Naive thymus-derived CD8-positive, alpha-beta T cell (primary cell): Measurements from ENCODE around the gene VWA5B2. TPM values are rescaled to one million over a fixed set of nuclear protein-coding genes. Genes with fewer than 3 reads are reported as not detected.

Experiments
- ATAC-seq, 2 donors: fragments of 150-1000 bp; cut with Tn5 transposase in 1 of 2; sonication (Bioruptor Pico), chemical (Tn5 transposase) in 1 of 2; 1 replicate in 1 of 2; 2 replicates in 1 of 2; pipeline ENCODE4 v1.10.0; 2021; ENCODE audit warnings: mild to moderate bottlenecking in 2 of 2, moderate library complexity in 2 of 2
- POLR2A ChIA-PET: fragments of 350-600 bp; sonication (Branson Sonifier 250); formaldehyde crosslinking; loops from one replicate; lab custom pipeline; 2021; ENCODE audit warnings: antibody characterized with exemption; lab: Charles Lee
- DNase-seq, 10 donors: peaks; one replicate each; pipeline versions ENCODE4 v3.0.0 to v3.0.0-alpha.2; 2020 to 2022
- H3K27ac Mint-ChIP-seq, 10 donors: one replicate each; pipeline ENCODE4 v1.8.0; 2020 to 2022; ENCODE audit warnings: mild to moderate bottlenecking in 10 of 10, mixed read lengths in 10 of 10, moderate library complexity in 4 of 10, inconsistent platforms in 1 of 10
- H3K27me3 Mint-ChIP-seq, 5 donors: one replicate each; pipeline ENCODE4 v1.8.0; 2021 to 2022; ENCODE audit warnings: mixed read lengths in 5 of 5
- H3K36me3 Mint-ChIP-seq, 3 donors: one replicate each; pipeline ENCODE4 v1.8.0; 2020 to 2022; ENCODE audit warnings: mixed read lengths in 3 of 3, mild to moderate bottlenecking in 2 of 3, inconsistent platforms in 1 of 3
- H3K4me1 Mint-ChIP-seq, 4 donors: one replicate each; pipeline ENCODE4 v1.8.0; 2021 to 2022; ENCODE audit warnings: mixed read lengths in 4 of 4
- H3K4me3 Mint-ChIP-seq, 10 donors: one replicate each; pipeline ENCODE4 v1.8.0; 2020 to 2022; ENCODE audit warnings: mild to moderate bottlenecking in 10 of 10, mixed read lengths in 10 of 10, moderate library complexity in 6 of 10, inconsistent platforms in 1 of 10
- H3K9me3 Mint-ChIP-seq, 9 donors: one replicate each; pipeline ENCODE4 v1.8.0; 2020 to 2022; ENCODE audit warnings: mixed read lengths in 9 of 9, mild to moderate bottlenecking in 3 of 9, inconsistent platforms in 1 of 9, moderate library complexity in 1 of 9
- polyA plus RNA-seq, 3 donors: library from polyadenylated mRNA; unstranded; fragments of 300-500 nt; fragmentation: Illumina TruSeq; gene quantifications; one replicate each; pipeline ENCODE4 v1.2.3, GENCODE V29; 2021
- total RNA-seq, 8 experiments: library from RNA in 2 of 8; stranded (reverse) in 2 of 8; gene quantifications; one replicate each; pipeline ENCODE4 v1.2.3 and lab custom pipeline; 2021 to 2026

Gene VWA5B2
- total and polyA plus RNA-seq, 5 experiments from 2014 or later, result 0.12 to 0.41 (median 0.23) TPM; not detected in 2

- DNase-seq, result no peak
- no peak for ATAC-seq
- H3K27me3 Mint-ChIP-seq, result peaks cover 31 to 72% (median 45%) of the 10 kb centered on the region in 5 donors
- H3K4me3 Mint-ChIP-seq, result peak overlapping the region; percentile 59 to 92 (median 74)
- peaks cover 8 to 15% (median 11%) of the 10 kb centered on the region in 4 donors for H3K4me1 Mint-ChIP-seq
- H3K27ac Mint-ChIP-seq, result peak overlapping the region in 1 of 10 donors; percentile 72
- H3K9me3 Mint-ChIP-seq, result no peaks in the 10 kb centered on the region
- POLR2A ChIA-PET, result interaction anchor here (1.0 kb wide), 1 partner anchor 593 kb away, joined by 4 read pairs; the partner anchor contains the start of gene KLHL24
- H3K36me3 Mint-ChIP-seq, result peaks cover 0 to 2% (median 0%) of the 10 kb centered on the region in 3 donors
Observed at GRCh38 chr3:184228376-184229137, 828 bp upstream of the VWA5B2 start.

DNA sequence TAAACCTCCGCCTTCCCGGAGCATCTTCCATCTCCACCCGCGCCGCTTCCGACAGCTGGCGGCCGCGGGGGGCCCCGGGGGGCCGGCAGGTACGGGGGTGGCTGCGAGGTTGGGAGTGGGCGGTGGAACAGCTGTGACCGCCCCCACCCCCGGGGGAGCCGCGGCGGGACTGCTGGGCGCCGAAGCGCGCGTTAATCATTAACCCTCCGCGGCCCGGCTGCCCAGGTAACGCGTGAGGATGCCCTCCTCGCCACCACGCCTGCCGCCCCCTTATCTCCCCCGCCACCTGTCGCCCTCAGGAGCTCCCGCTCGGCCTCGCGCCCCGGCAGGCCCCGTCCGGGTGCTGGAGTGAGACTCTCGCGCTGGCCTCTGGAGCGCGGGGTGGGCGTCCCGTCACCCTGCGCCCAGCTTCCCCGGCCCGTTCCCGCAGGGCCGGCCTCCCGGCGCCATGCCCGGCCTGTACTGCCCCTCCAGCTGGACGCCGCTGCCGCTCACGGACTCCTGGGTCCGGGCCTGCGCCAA is 757 bp downstream of the VWA5B2 start:
- H3K9me3 Mint-ChIP-seq, result no peaks in the 10 kb centered on the region
- DNase-seq (no peak), ATAC-seq (no peak)
- H3K27me3 Mint-ChIP-seq, result peaks cover 28 to 69% (median 41%) of the 10 kb centered on the region in 5 donors
- H3K4me1 Mint-ChIP-seq, result peaks cover 8 to 15% (median 11%) of the 10 kb centered on the region in 4 donors
- H3K27ac Mint-ChIP-seq, result no peak overlapping the region
- peaks cover 0 to 2% (median 0%) of the 10 kb centered on the region in 3 donors for H3K36me3 Mint-ChIP-seq
- POLR2A ChIA-PET, result interaction anchor here (0.8 to 1.4 kb wide), 3 partner anchors 9 to 346 kb away, joined by 3 to 4 read pairs (median 3); partner anchors contain the start of genes EEF1AKMT4 and PARL
- H3K4me3 Mint-ChIP-seq, result peak overlapping the region in 4 of 10 donors; percentile 51 to 70 (median 64)

GRCh38 chr3:184230603-184231528 is 1.5 kb downstream of the VWA5B2 start:
- POLR2A ChIA-PET, result interaction anchor here (1.4 kb wide), 1 partner anchor 8 kb away, joined by 4 read pairs; no protein-coding TSS in a partner anchor
- peaks cover 0 to 2% (median 0%) of the 10 kb centered on the region in 3 donors for H3K36me3 Mint-ChIP-seq
- ATAC-seq (no peak), DNase-seq (no peak)
- peak overlapping the region in 2 of 10 donors; percentile 57 to 78 for H3K27ac Mint-ChIP-seq
- H3K4me3 Mint-ChIP-seq, result peak overlapping the region; percentile 60 to 93 (median 84)
- no peaks in the 10 kb centered on the region for H3K9me3 Mint-ChIP-seq
- H3K4me1 Mint-ChIP-seq, result peaks cover 8 to 15% (median 11%) of the 10 kb centered on the region in 4 donors
- H3K27me3 Mint-ChIP-seq, result peaks cover 28 to 62% (median 37%) of the 10 kb centered on the region in 5 donors

GRCh38 chr3:184231671-184232070 is 2.3 kb downstream of the VWA5B2 start:
- H3K36me3 Mint-ChIP-seq, result peaks cover 0 to 2% (median 0%) of the 10 kb centered on the region in 3 donors
- H3K4me1 Mint-ChIP-seq, result peaks cover 8 to 15% (median 11%) of the 10 kb centered on the region in 4 donors
- DNase-seq (no peak), ATAC-seq (no peak)
- POLR2A ChIA-PET, result no interaction called here
- H3K4me3 Mint-ChIP-seq, result peak overlapping the region in 9 of 10 donors; percentile 60 to 93 (median 85)
- H3K27me3 Mint-ChIP-seq, result peaks cover 24 to 54% (median 37%) of the 10 kb centered on the region in 5 donors
- H3K9me3 Mint-ChIP-seq, result no peaks in the 10 kb centered on the region
- peak overlapping the region in 1 of 10 donors; percentile 57 for H3K27ac Mint-ChIP-seq

- Mint-ChIP-seq H3K36me3 (peaks cover 0 to 2% (median 0%) of the 10 kb centered on the region in 3 donors), H3K27ac (no peak overlapping the region), H3K27me3 (peaks cover 19 to 46% (median 27%) of the 10 kb centered on the region in 5 donors), H3K4me1 (peaks cover 8 to 15% (median 10%) of the 10 kb centered on the region in 4 donors), H3K4me3 (no peak overlapping the region), H3K9me3 (no peaks in the 10 kb centered on the region)
- DNase-seq (no peak), ATAC-seq (no peak)
- POLR2A ChIA-PET, result no interaction called here
Observed at GRCh38 chr3:184233127-184233843, 3.9 kb downstream of the VWA5B2 start.

GRCh38 chr3:184234224-184234623 is 4.8 kb downstream of the VWA5B2 start:
- no peak overlapping the region for H3K27ac Mint-ChIP-seq
- H3K4me1 Mint-ChIP-seq, result peaks cover 6 to 10% (median 8%) of the 10 kb centered on the region in 4 donors
- no peaks in the 10 kb centered on the region for H3K9me3 Mint-ChIP-seq
- peaks cover 19 to 38% (median 22%) of the 10 kb centered on the region in 5 donors for H3K27me3 Mint-ChIP-seq
- H3K36me3 Mint-ChIP-seq, result peaks cover 0 to 2% (median 0%) of the 10 kb centered on the region in 3 donors
- ATAC-seq (no peak), DNase-seq (no peak)
- H3K4me3 Mint-ChIP-seq, result no peak overlapping the region
- POLR2A ChIA-PET, result no interaction called here

DNA sequence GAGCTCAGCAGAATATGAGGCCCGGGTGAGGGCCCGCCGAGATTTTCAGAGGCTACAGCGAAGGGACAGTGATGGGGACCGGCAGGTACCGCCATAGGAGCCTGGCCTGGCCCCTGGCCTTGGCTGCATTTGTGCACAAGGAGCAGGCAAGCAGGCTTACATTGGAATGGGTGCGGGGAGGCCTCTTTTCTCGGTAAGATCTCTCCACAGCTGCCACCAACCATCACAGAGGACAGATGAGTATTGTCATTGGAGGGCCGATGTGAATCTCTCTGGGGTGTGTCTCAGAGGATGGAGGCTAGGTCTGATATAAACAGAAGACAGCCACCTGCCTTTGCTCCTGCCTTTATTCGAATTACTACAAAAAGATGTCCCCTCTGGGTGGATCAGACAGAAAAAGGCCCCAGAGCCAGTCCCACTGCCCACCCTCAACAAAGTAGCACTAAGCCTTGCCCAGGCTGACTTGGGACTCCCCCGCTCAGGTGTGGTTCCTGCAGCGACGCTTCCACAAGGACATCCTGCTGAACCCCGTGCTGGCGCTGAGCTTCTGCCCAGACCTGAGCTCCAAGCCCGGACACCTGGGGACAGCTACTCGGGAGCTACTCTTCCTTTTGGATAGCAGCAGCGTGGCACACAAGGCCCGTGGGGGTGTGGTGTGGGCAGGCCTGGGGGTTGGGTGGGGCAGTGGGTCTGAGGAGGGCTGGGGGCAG is 5.4 kb downstream of the VWA5B2 start:
- Mint-ChIP-seq H3K9me3 (no peaks in the 10 kb centered on the region), H3K27me3 (peaks cover 19 to 38% (median 22%) of the 10 kb centered on the region in 5 donors), H3K27ac (no peak overlapping the region), H3K4me3 (no peak overlapping the region), H3K36me3 (peaks cover 0 to 2% (median 0%) of the 10 kb centered on the region in 3 donors), H3K4me1 (peaks cover 6 to 10% (median 8%) of the 10 kb centered on the region in 4 donors)
- DNase-seq (no peak), ATAC-seq (no peak)
- POLR2A ChIA-PET, result interaction anchor here (0.9 kb wide), 1 partner anchor 12 kb away, joined by 5 read pairs; no protein-coding TSS in a partner anchor

DNA sequence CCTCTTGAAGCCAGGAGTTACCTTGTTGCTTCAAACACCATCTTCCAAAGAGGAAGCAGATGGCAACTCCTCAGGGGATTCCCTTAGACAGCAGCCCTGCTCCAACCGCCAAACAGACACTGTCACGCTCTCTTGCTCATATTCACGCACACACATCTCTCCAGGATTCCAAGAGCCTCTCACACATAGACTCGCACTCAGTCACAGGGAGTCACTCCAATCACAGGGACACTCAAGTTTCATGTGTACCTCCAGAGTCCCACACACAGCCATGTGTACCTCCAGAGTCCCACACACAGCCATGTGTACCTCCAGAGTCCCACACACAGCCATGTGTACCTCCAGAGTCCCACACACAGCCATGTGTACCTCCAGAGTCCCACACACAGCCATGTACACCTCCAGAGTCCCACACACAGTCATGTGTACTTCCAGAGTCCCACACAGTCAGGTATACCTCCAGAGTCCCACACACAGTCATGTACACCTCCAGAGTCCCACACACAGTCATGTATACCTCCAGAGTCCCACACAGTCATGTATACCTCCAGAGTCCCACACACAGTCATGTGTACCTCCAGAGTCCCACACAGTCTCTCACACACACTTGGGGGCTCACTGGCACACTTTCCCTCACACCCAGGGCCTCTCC is 6.1 kb downstream of the VWA5B2 start:
- ATAC-seq, result no peak

DNA sequence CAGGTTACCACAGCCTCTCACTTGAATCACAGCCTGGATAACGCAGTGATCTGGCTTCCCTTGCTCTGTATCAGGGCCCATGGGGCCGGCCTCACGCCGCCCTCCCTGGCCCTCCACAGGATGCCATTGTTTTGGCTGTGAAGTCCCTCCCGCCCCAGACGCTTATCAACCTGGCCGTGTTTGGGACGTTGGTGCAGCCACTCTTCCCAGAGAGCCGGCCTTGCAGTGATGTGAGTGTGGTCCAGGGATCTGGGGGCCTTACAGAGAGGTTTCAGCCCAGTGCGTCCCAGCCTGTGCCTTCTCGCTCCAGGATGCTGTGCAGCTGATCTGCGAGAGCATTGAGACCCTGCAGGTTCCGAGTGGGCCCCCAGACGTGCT is 6.6 kb downstream of the VWA5B2 start:
- Mint-ChIP-seq H3K27me3 (peaks cover 17 to 35% (median 19%) of the 10 kb centered on the region in 5 donors), H3K4me1 (peaks cover 4 to 7% (median 5%) of the 10 kb centered on the region in 4 donors), H3K4me3 (no peak overlapping the region), H3K9me3 (no peaks in the 10 kb centered on the region), H3K27ac (no peak overlapping the region), H3K36me3 (peaks cover 0 to under 1% (median 0%) of the 10 kb centered on the region in 3 donors)
- DNase-seq (no peak), ATAC-seq (no peak)
- POLR2A ChIA-PET, result interaction anchor here (1.7 kb wide), 1 partner anchor 11 kb away, joined by 3 read pairs; no protein-coding TSS in a partner anchor

More for the DNA sequence above, 6.1 kb downstream of the VWA5B2 start:
- peaks cover 0 to 2% (median 0%) of the 10 kb centered on the region in 3 donors for H3K36me3 Mint-ChIP-seq
- peaks cover 19 to 38% (median 22%) of the 10 kb centered on the region in 5 donors for H3K27me3 Mint-ChIP-seq
- no peak for DNase-seq
- H3K27ac Mint-ChIP-seq, result no peak overlapping the region
- peak overlapping the region in 1 of 10 donors; percentile 29 for H3K4me3 Mint-ChIP-seq
- peaks cover 6 to 10% (median 8%) of the 10 kb centered on the region in 4 donors for H3K4me1 Mint-ChIP-seq
- no peaks in the 10 kb centered on the region for H3K9me3 Mint-ChIP-seq
- POLR2A ChIA-PET, result interaction anchor here (0.9 to 1.7 kb wide), 2 partner anchors 11 kb away, joined by 3 to 5 read pairs; no protein-coding TSS in a partner anchor

- ATAC-seq (no peak), DNase-seq (no peak)
- H3K4me3 Mint-ChIP-seq, result no peak overlapping the region
- no peak overlapping the region for H3K27ac Mint-ChIP-seq
- POLR2A ChIA-PET, result interaction anchor here (1.7 kb wide), 1 partner anchor 10 kb away, joined by 3 read pairs; no protein-coding TSS in a partner anchor
- no peaks in the 10 kb centered on the region for H3K9me3 Mint-ChIP-seq
- H3K27me3 Mint-ChIP-seq, result peaks cover 11 to 28% (median 13%) of the 10 kb centered on the region in 5 donors
- H3K36me3 Mint-ChIP-seq, result no peaks in the 10 kb centered on the region
- peaks cover 0 to 1% (median 0%) of the 10 kb centered on the region in 4 donors for H3K4me1 Mint-ChIP-seq
Observed at GRCh38 chr3:184236636-184237035, 7.3 kb downstream of the VWA5B2 start.
